Heart left ventricle (tissue), 13 donors: ENCODE results near the gene QSOX1.

Source experiments
- POLR2A ChIP-seq, 2 donors: fragments of 450-650 bp; IDR thresholded peaks; one replicate each; pipeline ENCODE4 v1.6.1; 2017; ENCODE audit warnings: antibody characterized with exemption in 2 of 2, mild to moderate bottlenecking in 2 of 2, moderate library complexity in 2 of 2
- TF ChIP-seq, protein P1 (sequence below), 12 donors: fragments of 200-600 bp; sonication (generic) in 4 of 12; IDR thresholded peaks; one replicate each; pipeline versions ENCODE4 v1.5.0 to v1.8.0; 2018 to 2022; ENCODE audit warnings: antibody characterized with exemption in 12 of 12, mild to moderate bottlenecking in 5 of 12
- donor health status: ischemic (EF 13 %, LVEDD 7.1; RV severe dilation, severe dysfunction).
- donor health status: DM: no; HTN: yes; CAD: no.
- donor health status: DM: no; HTN: no; CAD: no.
- donor health status: ischemic (EF 25% LVEDD 6.9; RV normal size, moderate dysfunction).
- donor health status: ischemic (EF 25% LVEDD 5.7; RV mildly dilated, moderate dysfunction).
- donor health status: ischemic (EF 35%, LVEDD 5.7; RV mildly dilated, moderate dysfunction).
- donor health status: nonischemic (EF 11% LVEDD 7.7; RV severe dilation, severe dysfunction).
- donor health status: DM: yes; HTN: yes; CAD: no.
- donor health status: PGD.
- donor health status: ischemic (EF 29% LVEDD 5.4; RV normal size, mild dysfunction).
- donor health status: nonischemic (EF 23%, LVEDD 6.1; RV moderate dilation, normal function).

DNA sequence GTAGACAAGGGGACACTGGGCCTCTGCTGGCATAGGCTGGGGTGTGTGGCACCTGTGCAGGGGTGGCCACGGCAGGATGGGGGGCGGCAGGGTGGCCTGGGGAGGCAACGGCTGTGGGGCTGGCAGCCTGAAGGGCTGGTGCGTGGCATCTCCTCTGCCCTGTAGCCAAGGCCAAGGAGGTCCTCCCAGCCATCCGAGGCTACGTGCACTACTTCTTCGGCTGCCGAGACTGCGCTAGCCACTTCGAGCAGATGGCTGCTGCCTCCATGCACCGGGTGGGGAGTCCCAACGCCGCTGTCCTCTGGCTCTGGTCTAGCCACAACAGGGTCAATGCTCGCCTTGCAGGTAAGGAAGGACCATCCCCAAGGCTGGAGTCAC is 39.4 kb downstream of the QSOX1 start:
- TF ChIP-seq POLR2A (IDR thresholded peaks at IDR 0.05), result no peak
- TF ChIP-seq, protein P1, sequence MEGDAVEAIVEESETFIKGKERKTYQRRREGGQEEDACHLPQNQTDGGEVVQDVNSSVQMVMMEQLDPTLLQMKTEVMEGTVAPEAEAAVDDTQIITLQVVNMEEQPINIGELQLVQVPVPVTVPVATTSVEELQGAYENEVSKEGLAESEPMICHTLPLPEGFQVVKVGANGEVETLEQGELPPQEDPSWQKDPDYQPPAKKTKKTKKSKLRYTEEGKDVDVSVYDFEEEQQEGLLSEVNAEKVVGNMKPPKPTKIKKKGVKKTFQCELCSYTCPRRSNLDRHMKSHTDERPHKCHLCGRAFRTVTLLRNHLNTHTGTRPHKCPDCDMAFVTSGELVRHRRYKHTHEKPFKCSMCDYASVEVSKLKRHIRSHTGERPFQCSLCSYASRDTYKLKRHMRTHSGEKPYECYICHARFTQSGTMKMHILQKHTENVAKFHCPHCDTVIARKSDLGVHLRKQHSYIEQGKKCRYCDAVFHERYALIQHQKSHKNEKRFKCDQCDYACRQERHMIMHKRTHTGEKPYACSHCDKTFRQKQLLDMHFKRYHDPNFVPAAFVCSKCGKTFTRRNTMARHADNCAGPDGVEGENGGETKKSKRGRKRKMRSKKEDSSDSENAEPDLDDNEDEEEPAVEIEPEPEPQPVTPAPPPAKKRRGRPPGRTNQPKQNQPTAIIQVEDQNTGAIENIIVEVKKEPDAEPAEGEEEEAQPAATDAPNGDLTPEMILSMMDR (IDR thresholded peaks at IDR 0.05), result no peak
